ENCODE results near the gene HSPA12B. TPM values are rescaled to one million over a fixed set of nuclear protein-coding genes. Genes with fewer than 3 reads are reported as not detected.

The HSPA12B gene
- total RNA-seq, 1 experiment from 2014 or later = 0.21 TPM

- Histone ChIP-seq H3K27ac (ENCODE audit: low read length) (no peak overlapping the region), H3K27me3 (ENCODE audit: control insufficient read depth, insufficient read depth, low read length) (no peaks in the 10 kb centered on the region), H3K4me1 (ENCODE audit: control insufficient read depth, insufficient read depth, low read length) (peaks cover 24% of the 10 kb centered on the region), H3K36me3 (ENCODE audit: control insufficient read depth, insufficient read depth, low read length) (no peaks in the 10 kb centered on the region), H3K9me3 (ENCODE audit: control insufficient read depth, insufficient read depth, low read depth, low read length) (no peaks in the 10 kb centered on the region), H3K4me3 (ENCODE audit: low read depth in 2 of 2, low read length in 2 of 2) (no peak overlapping the region)
- BruUV-seq (replicated peaks) = no TSS peak
- intact Hi-C loops (cut with micrococcal nuclease; ENCODE audit: unreplicated experiment) = no loop called here
- POLR2A ChIA-PET = interaction anchor here (0.5 kb wide), 1 partner anchor 101 kb away, joined by 4 read pairs; no protein-coding TSS in a partner anchor
- no peak for TF ChIP-seq TCF7L2 (IDR thresholded peaks at IDR 0.05; ENCODE audit: low read depth, low read length)
- TF ChIP-seq POLR2AphosphoS5 (IDR thresholded peaks at IDR 0.05; ENCODE audit: low read depth, low read length) = no peak
- no peak; the same call in 1 of the 2 replicates for TF ChIP-seq CTCF (IDR thresholded peaks at IDR 0.05)
- TF ChIP-seq SIN3A (IDR thresholded peaks at IDR 0.05; ENCODE audit: borderline replicate concordance, insufficient read depth, low read depth, low read length) = no peak
- no peak for TF ChIP-seq REST (IDR thresholded peaks at IDR 0.05; ENCODE audit: insufficient read depth in 1 of 2, low read depth in 2 of 2, low read length in 1 of 2)
- in situ Hi-C loops (cut with HindIII; ENCODE audit: low pct_unique_long_range_greater_than_20kb, low sequenced_read_pairs) = no loop called here
- ATAC-seq (no peak), DNase-seq (ENCODE audit: low read depth, low spot score) (no peak)
- CTCF ChIA-PET = no interaction called here
Observed at GRCh38 chr20:3783068-3783489, 50.6 kb downstream of the HSPA12B start.

- DNase-seq (ENCODE audit: low read depth, low spot score) = no peak
- TF ChIP-seq SIN3A (IDR thresholded peaks at IDR 0.05; ENCODE audit: borderline replicate concordance, insufficient read depth, low read depth, low read length) (no peak), POLR2AphosphoS5 (IDR thresholded peaks at IDR 0.05; ENCODE audit: low read depth, low read length) (no peak), REST (IDR thresholded peaks at IDR 0.05; ENCODE audit: insufficient read depth in 1 of 2, low read depth in 2 of 2, low read length in 1 of 2) (no peak)
- ChIA-PET CTCF (interaction anchor here (1.0 kb wide), 1 partner anchor 72 kb away, joined by 3 read pairs; no protein-coding TSS in a partner anchor), POLR2A (interaction anchor here (0.5 kb wide), 1 partner anchor 102 kb away, joined by 4 read pairs; no protein-coding TSS in a partner anchor)
- intact Hi-C loops (cut with micrococcal nuclease; ENCODE audit: unreplicated experiment) = no loop called here
- no peak overlapping the region for H3K4me3 ChIP-seq (ENCODE audit: low read depth in 2 of 2, low read length in 2 of 2)
- H3K4me1 ChIP-seq (ENCODE audit: control insufficient read depth, insufficient read depth, low read length) = peaks cover 21% of the 10 kb centered on the region
- no peak overlapping the region for H3K27ac ChIP-seq (ENCODE audit: low read length)
- no peaks in the 10 kb centered on the region for H3K9me3 ChIP-seq (ENCODE audit: control insufficient read depth, insufficient read depth, low read depth, low read length)
- no TSS peak for BruUV-seq (replicated peaks)
- no peak for ATAC-seq
- in situ Hi-C loops (cut with HindIII; ENCODE audit: low pct_unique_long_range_greater_than_20kb, low sequenced_read_pairs) = no loop called here
- H3K27me3 ChIP-seq (ENCODE audit: control insufficient read depth, insufficient read depth, low read length) = no peaks in the 10 kb centered on the region
- no peaks in the 10 kb centered on the region for H3K36me3 ChIP-seq (ENCODE audit: control insufficient read depth, insufficient read depth, low read length)
Observed at GRCh38 chr20:3783511-3784195, 51.2 kb downstream of the HSPA12B start.
